Neural cell (in vitro differentiated cells): ENCODE results near the gene SLC30A4.

Experiments used
- EZH2 ChIP-seq: fragments of 200-600, 300-800 bp; shearing (Covaris generic), sonication (generic); IDR thresholded peaks from 2 replicates; pipeline ENCODE4 v1.6.1; 2014; ENCODE audit warnings: antibody characterized with exemption, low read length, borderline replicate concordance, mild to moderate bottlenecking; ENCODE audit not compliant: insufficient read depth, poor library complexity, severe bottlenecking
- POLR2AphosphoS5 ChIP-seq: IDR thresholded peaks from 2 replicates; pipeline ENCODE4 v1.6.1; 2012
- RAD21 ChIP-seq: fragments of 450-650 bp; conservative IDR thresholded peaks from 2 replicates; pipeline ENCODE4 v1.6.1; 2014; ENCODE audit warnings: antibody characterized with exemption, mild to moderate bottlenecking, moderate library complexity
- SMC3 ChIP-seq: fragments of 450-650 bp; conservative IDR thresholded peaks from 2 replicates; pipeline ENCODE4 v1.6.1; 2014; ENCODE audit warnings: antibody characterized with exemption, mild to moderate bottlenecking, moderate library complexity; ENCODE audit not compliant: poor library complexity
- TF ChIP-seq, protein P1 (sequence below): fragments of 450-650 bp; IDR thresholded peaks from 2 replicates; pipeline ENCODE4 v1.5.1; 2014; ENCODE audit warnings: antibody characterized with exemption, mild to moderate bottlenecking, moderate library complexity; ENCODE audit not compliant: poor library complexity, severe bottlenecking

DNA sequence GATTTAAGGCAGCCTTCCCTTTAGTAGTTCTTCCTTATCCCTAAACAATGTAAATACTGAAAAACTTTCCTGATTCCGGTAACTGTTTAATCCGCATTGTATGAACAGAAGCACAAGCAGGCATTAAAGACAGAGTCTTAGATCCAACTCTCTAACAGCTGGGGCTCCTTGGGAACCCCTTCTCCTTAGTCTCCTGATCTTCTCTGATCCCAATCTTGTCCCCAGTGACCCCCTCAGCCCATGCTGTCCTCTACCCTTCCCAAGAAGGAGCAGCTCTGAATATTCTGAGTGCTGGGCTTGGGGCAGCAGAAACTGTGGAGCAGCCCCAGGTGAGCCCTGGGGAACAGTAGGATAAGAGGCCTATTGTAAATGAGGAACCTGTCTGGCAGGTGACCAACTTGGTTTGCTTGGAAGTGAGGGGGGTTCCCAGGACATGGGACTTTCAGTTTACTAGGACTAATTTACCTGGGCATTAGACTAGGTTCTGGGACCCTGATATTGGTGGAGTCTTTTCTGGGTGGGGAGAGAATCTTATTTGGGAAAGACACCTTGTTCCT is 13.0 kb upstream of the SLC30A4 start:
- TF ChIP-seq, protein P1, sequence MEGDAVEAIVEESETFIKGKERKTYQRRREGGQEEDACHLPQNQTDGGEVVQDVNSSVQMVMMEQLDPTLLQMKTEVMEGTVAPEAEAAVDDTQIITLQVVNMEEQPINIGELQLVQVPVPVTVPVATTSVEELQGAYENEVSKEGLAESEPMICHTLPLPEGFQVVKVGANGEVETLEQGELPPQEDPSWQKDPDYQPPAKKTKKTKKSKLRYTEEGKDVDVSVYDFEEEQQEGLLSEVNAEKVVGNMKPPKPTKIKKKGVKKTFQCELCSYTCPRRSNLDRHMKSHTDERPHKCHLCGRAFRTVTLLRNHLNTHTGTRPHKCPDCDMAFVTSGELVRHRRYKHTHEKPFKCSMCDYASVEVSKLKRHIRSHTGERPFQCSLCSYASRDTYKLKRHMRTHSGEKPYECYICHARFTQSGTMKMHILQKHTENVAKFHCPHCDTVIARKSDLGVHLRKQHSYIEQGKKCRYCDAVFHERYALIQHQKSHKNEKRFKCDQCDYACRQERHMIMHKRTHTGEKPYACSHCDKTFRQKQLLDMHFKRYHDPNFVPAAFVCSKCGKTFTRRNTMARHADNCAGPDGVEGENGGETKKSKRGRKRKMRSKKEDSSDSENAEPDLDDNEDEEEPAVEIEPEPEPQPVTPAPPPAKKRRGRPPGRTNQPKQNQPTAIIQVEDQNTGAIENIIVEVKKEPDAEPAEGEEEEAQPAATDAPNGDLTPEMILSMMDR = no peak
- no peak for TF ChIP-seq SMC3
- no peak for TF ChIP-seq RAD21
- TF ChIP-seq POLR2AphosphoS5 = no peak
- TF ChIP-seq EZH2 = no peak
